ENCODE measurements around the gene SLC16A5.

GRCh38 chr17:75111777-75112335 is 24.1 kb downstream of the SLC16A5 start:
- TF ChIP-seq POLR2AphosphoS5 (IDR thresholded peaks at IDR 0.05; ENCODE audit: low read depth, low read length) (no peak), TAF1 (IDR thresholded peaks at IDR 0.05; ENCODE audit: low read depth, low read length) (no peak), POLR2A (IDR thresholded peaks at IDR 0.05; ENCODE audit: low read depth, low read length) (no peak), POU2F2 (IDR thresholded peaks at IDR 0.05; ENCODE audit: low read depth, low read length) (no peak), PAX5 (IDR thresholded peaks at IDR 0.05; ENCODE audit: insufficient read depth, low read length, severe bottlenecking) (no peak), SPI1 (IDR thresholded peaks at IDR 0.05; ENCODE audit: low read depth, low read length) (no peak)
